NT2/D1 (cell line): ENCODE data around the gene KCNN3.

ENCODE experiments used
- DNase-seq: peaks from one replicate; pipeline ENCODE4 v3.0.0-alpha.2; 2011; ENCODE audit warnings: low read depth, low spot score
- H3K27me3 ChIP-seq: 2 replicates; pipeline ENCODE4 v1.6.0; 2011; ENCODE audit warnings: mild to moderate bottlenecking; ENCODE audit not compliant: insufficient read length, insufficient read depth
- H3K36me3 ChIP-seq: 2 replicates; pipeline ENCODE4 v1.6.1; 2011; ENCODE audit warnings: mild to moderate bottlenecking, low read length, mixed read lengths; ENCODE audit not compliant: insufficient read depth, insufficient read length
- H3K4me1 ChIP-seq: 2 replicates; pipeline ENCODE4 v1.5.1; 2011; ENCODE audit not compliant: insufficient read depth, insufficient read length
- H3K4me3 ChIP-seq: 2 replicates; pipeline ENCODE4 v1.5.1; 2011; ENCODE audit warnings: low read depth; ENCODE audit not compliant: insufficient read length
- H3K9ac ChIP-seq: 2 replicates; pipeline ENCODE4 v1.6.0; 2011; ENCODE audit warnings: low read depth; ENCODE audit not compliant: insufficient read length
- H3K9me3 ChIP-seq: 2 replicates; pipeline ENCODE4 v1.5.1; 2011; ENCODE audit warnings: mild to moderate bottlenecking, low read length; ENCODE audit not compliant: insufficient read depth
- SUZ12 ChIP-seq: IDR thresholded peaks from 2 replicates; pipeline ENCODE4 v1.6.1; 2011; ENCODE audit not compliant: insufficient read length, insufficient read depth; ENCODE audit errors: extremely low read depth
- YY1 ChIP-seq: IDR thresholded peaks from 2 replicates; pipeline ENCODE4 v1.6.1; 2011; ENCODE audit not compliant: insufficient read length, insufficient read depth
- ZNF274 ChIP-seq: IDR thresholded peaks from 2 replicates; pipeline ENCODE4 v1.6.1; 2011; ENCODE audit warnings: mild to moderate bottlenecking, low read depth, low read length

KCNN3 gene

DNA sequence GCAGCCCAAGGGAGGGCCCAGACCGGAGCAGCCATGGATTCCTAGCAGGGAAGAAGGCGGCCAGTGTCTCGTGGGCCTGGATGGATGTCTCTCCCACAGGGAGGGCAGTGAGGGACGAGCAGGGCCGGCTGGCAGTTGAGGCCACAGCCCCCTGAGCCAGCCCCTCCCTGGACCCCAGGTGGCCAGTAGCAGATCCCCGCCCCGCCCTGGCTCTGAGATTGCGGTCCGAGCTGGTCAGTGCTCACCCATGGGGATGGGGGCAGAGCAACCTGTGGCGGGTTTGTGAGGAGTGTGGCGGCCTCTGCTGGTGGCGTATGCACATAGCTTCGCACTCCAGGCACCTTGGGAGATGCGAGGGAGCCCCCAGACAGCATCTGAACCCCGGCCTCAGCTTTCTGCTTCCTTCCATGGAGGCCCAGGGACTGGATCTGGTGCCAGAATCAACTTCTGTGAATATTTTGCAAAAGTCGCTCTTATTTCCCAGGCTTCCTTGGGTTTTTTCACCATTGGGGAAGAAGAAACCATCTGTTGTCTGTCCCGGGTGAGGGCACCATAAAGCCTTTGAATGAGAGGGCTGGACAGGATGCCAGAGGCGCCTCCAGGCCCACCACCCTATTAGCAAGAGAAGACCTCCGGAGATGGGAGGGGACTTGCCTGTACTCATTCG lies 8.4 kb upstream of the KCNN3 start:
- H3K36me3 ChIP-seq = no peaks in the 10 kb centered on the region
- no peak overlapping the region for H3K4me3 ChIP-seq
- H3K9me3 ChIP-seq = no peaks in the 10 kb centered on the region
- H3K27me3 ChIP-seq = no peaks in the 10 kb centered on the region
- H3K9ac ChIP-seq = peak overlapping the region; percentile 59
- no peak for TF ChIP-seq ZNF274
- no peak for TF ChIP-seq YY1
- TF ChIP-seq SUZ12 = no peak
- H3K4me1 ChIP-seq = no peaks in the 10 kb centered on the region
- peak; percentile 84 for DNase-seq

- no peaks in the 10 kb centered on the region for H3K4me1 ChIP-seq
- TF ChIP-seq ZNF274 = no peak
- TF ChIP-seq YY1 = no peak
- no peak for TF ChIP-seq SUZ12
- H3K4me3 ChIP-seq = no peak overlapping the region
- DNase-seq = no peak
- H3K27me3 ChIP-seq = peaks cover 2% of the 10 kb centered on the region
- H3K9me3 ChIP-seq = no peaks in the 10 kb centered on the region
- peak overlapping the region; percentile 23 for H3K9ac ChIP-seq
- H3K36me3 ChIP-seq = no peaks in the 10 kb centered on the region
Observed at GRCh38 chr1:154877370-154877974, 7.4 kb upstream of the KCNN3 start.

- no peak for DNase-seq
- TF ChIP-seq SUZ12 (no peak), YY1 (no peak), ZNF274 (no peak)
- Histone ChIP-seq H3K4me1 (no peaks in the 10 kb centered on the region), H3K36me3 (no peaks in the 10 kb centered on the region), H3K9me3 (no peaks in the 10 kb centered on the region), H3K27me3 (peaks cover 2% of the 10 kb centered on the region), H3K9ac (no peak overlapping the region), H3K4me3 (no peak overlapping the region)
Observed at GRCh38 chr1:154876842-154877369, 6.8 kb upstream of the KCNN3 start.

GRCh38 chr1:154874465-154874864 lies 4.4 kb upstream of the KCNN3 start:
- H3K27me3 ChIP-seq = peaks cover 8% of the 10 kb centered on the region
- TF ChIP-seq YY1 = no peak
- TF ChIP-seq ZNF274 = no peak
- no peak for TF ChIP-seq SUZ12
- no peak overlapping the region for H3K9ac ChIP-seq
- H3K4me1 ChIP-seq = peaks cover 3% of the 10 kb centered on the region
- H3K9me3 ChIP-seq = no peaks in the 10 kb centered on the region
- DNase-seq = no peak
- no peaks in the 10 kb centered on the region for H3K36me3 ChIP-seq
- H3K4me3 ChIP-seq = no peak overlapping the region

GRCh38 chr1:154873321-154873950 lies 3.4 kb upstream of the KCNN3 start:
- Histone ChIP-seq H3K36me3 (no peaks in the 10 kb centered on the region), H3K4me3 (no peak overlapping the region), H3K27me3 (peaks cover 18% of the 10 kb centered on the region), H3K9me3 (no peaks in the 10 kb centered on the region), H3K4me1 (peaks cover 8% of the 10 kb centered on the region), H3K9ac (no peak overlapping the region)
- TF ChIP-seq SUZ12 (no peak), YY1 (no peak), ZNF274 (no peak)
- DNase-seq = no peak

DNA sequence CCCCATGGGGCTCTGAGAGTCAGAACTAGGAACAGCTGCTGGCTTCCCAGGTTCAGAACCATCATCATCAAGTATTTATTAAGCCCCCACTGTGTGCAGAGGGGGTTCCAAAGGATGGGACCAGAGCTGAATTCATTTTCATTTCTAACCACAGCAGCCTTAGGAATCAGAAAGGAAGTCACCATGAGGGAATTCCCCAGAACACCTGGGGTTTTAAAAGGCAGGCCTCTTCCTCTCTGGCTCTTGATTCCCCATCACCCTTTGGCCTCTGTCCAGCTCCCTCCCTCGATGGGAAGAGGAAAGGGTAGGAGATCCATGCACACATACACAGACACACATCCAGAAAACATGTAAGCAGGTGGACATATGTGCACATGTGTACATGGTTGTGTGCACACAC lies 1.3 kb upstream of the KCNN3 start:
- Histone ChIP-seq H3K4me3 (no peak overlapping the region), H3K36me3 (no peaks in the 10 kb centered on the region), H3K9ac (no peak overlapping the region), H3K27me3 (peaks cover 38% of the 10 kb centered on the region), H3K4me1 (peaks cover 25% of the 10 kb centered on the region), H3K9me3 (no peaks in the 10 kb centered on the region)
- no peak for DNase-seq
- TF ChIP-seq ZNF274 = no peak
- TF ChIP-seq YY1 = no peak
- TF ChIP-seq SUZ12 = no peak

- H3K4me1 ChIP-seq = peaks cover 27% of the 10 kb centered on the region
- no peaks in the 10 kb centered on the region for H3K9me3 ChIP-seq
- no peak for DNase-seq
- no peaks in the 10 kb centered on the region for H3K36me3 ChIP-seq
- H3K9ac ChIP-seq = no peak overlapping the region
- H3K4me3 ChIP-seq = no peak overlapping the region
- no peak for TF ChIP-seq SUZ12
- TF ChIP-seq ZNF274 = no peak
- no peak for TF ChIP-seq YY1
- H3K27me3 ChIP-seq = peaks cover 45% of the 10 kb centered on the region
Observed at GRCh38 chr1:154870734-154871133, 653 bp upstream of the KCNN3 start.
